ENCODE data around the gene NEK9.

NEK9 gene

DNA sequence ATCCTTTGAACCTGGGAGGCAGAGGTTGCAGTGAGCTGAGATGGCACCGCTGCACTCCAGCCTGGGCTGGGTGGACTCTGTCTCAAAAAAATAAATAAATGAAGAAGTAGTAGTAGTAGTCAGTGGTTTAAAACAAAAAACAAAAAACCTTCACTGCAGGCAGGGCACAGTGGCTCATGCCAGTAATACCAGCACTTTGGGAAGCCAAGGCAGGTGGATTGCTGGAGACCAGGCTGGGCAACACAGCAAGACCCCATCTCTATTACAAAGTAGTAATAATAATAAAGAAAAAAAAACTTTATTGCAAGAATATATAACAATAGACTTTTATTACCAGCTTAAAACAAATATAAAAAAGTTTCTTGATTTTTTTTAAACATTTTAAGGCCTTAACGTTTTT is 13.8 kb upstream of the NEK9 start:
- TF ChIP-seq EZH2phosphoT487 (IDR thresholded peaks at IDR 0.05; ENCODE audit: borderline replicate concordance, low read length) (no peak), CTCF (IDR thresholded peaks at IDR 0.05; ENCODE audit: low read depth, low read length, poor library complexity, severe bottlenecking) (no peak)
- Histone ChIP-seq H3K4me1 (ENCODE audit: control insufficient read depth, low read length) (peaks cover 37% of the 10 kb centered on the region), H3K9me3 (ENCODE audit: control insufficient read depth, insufficient read depth, low read length) (no peaks in the 10 kb centered on the region), H3K36me3 (ENCODE audit: control insufficient read depth, low read length) (peaks cover 22% of the 10 kb centered on the region; the same call in 1 of the 2 replicates), H3K4me2 (ENCODE audit: low read length) (no peak overlapping the region), H3K27ac (ENCODE audit: low read depth, low read length) (no peak overlapping the region), H3K79me2 (ENCODE audit: control insufficient read depth, low read length) (peaks cover 36% of the 10 kb centered on the region), H3K4me3 (ENCODE audit: low read length) (no peak overlapping the region), H4K20me1 (ENCODE audit: control insufficient read depth, insufficient read depth, low read depth, low read length) (peaks cover 8% of the 10 kb centered on the region), H3K9me2 (replicated peaks; ENCODE audit: control insufficient read depth, low read length) (no peaks in the 10 kb centered on the region), H3F3A (ENCODE audit: control insufficient read depth, insufficient read depth) (peaks cover 6% of the 10 kb centered on the region), H3K27me3 (ENCODE audit: control insufficient read depth, low read length) (no peaks in the 10 kb centered on the region)

- peaks cover 37% of the 10 kb centered on the region for H3K4me1 ChIP-seq (ENCODE audit: control insufficient read depth, low read length)
- no peak overlapping the region for H3K27ac ChIP-seq (ENCODE audit: low read depth, low read length)
- peak overlapping the region; percentile 50 for H3K4me2 ChIP-seq (ENCODE audit: low read length)
- H3K9me2 ChIP-seq (replicated peaks; ENCODE audit: control insufficient read depth, low read length), result no peaks in the 10 kb centered on the region
- peaks cover 26% of the 10 kb centered on the region for H3K36me3 ChIP-seq (ENCODE audit: control insufficient read depth, low read length)
- H3K4me3 ChIP-seq (ENCODE audit: low read length), result peak overlapping the region; percentile 46; the same call in 1 of the 2 replicates
- peaks cover 6% of the 10 kb centered on the region for H3F3A ChIP-seq (ENCODE audit: control insufficient read depth, insufficient read depth)
- TF ChIP-seq EZH2phosphoT487 (IDR thresholded peaks at IDR 0.05; ENCODE audit: borderline replicate concordance, low read length), result no peak
- TF ChIP-seq CTCF (IDR thresholded peaks at IDR 0.05; ENCODE audit: low read depth, low read length, poor library complexity, severe bottlenecking), result no peak
- H3K27me3 ChIP-seq (ENCODE audit: control insufficient read depth, low read length), result no peaks in the 10 kb centered on the region
- peaks cover 8% of the 10 kb centered on the region for H4K20me1 ChIP-seq (ENCODE audit: control insufficient read depth, insufficient read depth, low read depth, low read length)
- H3K9me3 ChIP-seq (ENCODE audit: control insufficient read depth, insufficient read depth, low read length), result no peaks in the 10 kb centered on the region
- H3K79me2 ChIP-seq (ENCODE audit: control insufficient read depth, low read length), result peaks cover 39% of the 10 kb centered on the region
Observed at GRCh38 chr14:75139185-75139584, 12.3 kb upstream of the NEK9 start.

GRCh38 chr14:75138492-75138891 is 11.6 kb upstream of the NEK9 start:
- Histone ChIP-seq H3K4me2 (ENCODE audit: low read length) (peak overlapping the region; percentile 50), H3K36me3 (ENCODE audit: control insufficient read depth, low read length) (peaks cover 33% of the 10 kb centered on the region), H3K27me3 (ENCODE audit: control insufficient read depth, low read length) (no peaks in the 10 kb centered on the region), H3K9me2 (replicated peaks; ENCODE audit: control insufficient read depth, low read length) (no peaks in the 10 kb centered on the region), H3K4me3 (ENCODE audit: low read length) (peak overlapping the region; percentile 46), H3K27ac (ENCODE audit: low read depth, low read length) (peak overlapping the region; percentile 28), H4K20me1 (ENCODE audit: control insufficient read depth, insufficient read depth, low read depth, low read length) (peaks cover 8% of the 10 kb centered on the region), H3F3A (ENCODE audit: control insufficient read depth, insufficient read depth) (peaks cover 6% of the 10 kb centered on the region), H3K79me2 (ENCODE audit: control insufficient read depth, low read length) (peaks cover 40% of the 10 kb centered on the region), H3K4me1 (ENCODE audit: control insufficient read depth, low read length) (peaks cover 37% of the 10 kb centered on the region), H3K9me3 (ENCODE audit: control insufficient read depth, insufficient read depth, low read length) (no peaks in the 10 kb centered on the region)
- TF ChIP-seq EZH2phosphoT487 (IDR thresholded peaks at IDR 0.05; ENCODE audit: borderline replicate concordance, low read length), result no peak
- TF ChIP-seq CTCF (IDR thresholded peaks at IDR 0.05; ENCODE audit: low read depth, low read length, poor library complexity, severe bottlenecking), result no peak

Measured in DOHH2 (cell line).